Liver (tissue), 9 donors: ENCODE results near the gene P3H2. TPM values are rescaled to one million over a fixed set of nuclear protein-coding genes. Genes with fewer than 3 reads are reported as not detected.

Experiments used
- DNase-seq: peaks from one replicate; pipeline ENCODE4 v3.0.0-alpha.2; 2017; ENCODE audit warnings: low spot score
- H3K27ac ChIP-seq, 2 donors: one replicate each; pipeline ENCODE4 v1.7.0; 2013; ENCODE audit warnings: inconsistent platforms in 2 of 2, low read length in 2 of 2, control low read depth in 1 of 2, low read depth in 1 of 2, mild to moderate bottlenecking in 1 of 2
- H3K27me3 ChIP-seq, 4 donors: one replicate each; pipeline versions ENCODE4 v1.6.1 to v1.7.0; 2013; ENCODE audit warnings: low read length in 3 of 4, inconsistent platforms in 1 of 4, mild to moderate bottlenecking in 1 of 4, moderate library complexity in 1 of 4; ENCODE audit not compliant: control insufficient read depth in 4 of 4, insufficient read depth in 4 of 4
- H3K36me3 ChIP-seq, 4 donors: one replicate each; pipeline versions ENCODE4 v1.6.1 to v1.7.0; 2013; ENCODE audit warnings: low read length in 3 of 4, mild to moderate bottlenecking in 3 of 4, low read depth in 1 of 4, moderate library complexity in 1 of 4; ENCODE audit not compliant: control insufficient read depth in 4 of 4, insufficient read depth in 3 of 4
- H3K4me1 ChIP-seq, 4 donors: one replicate each; pipeline versions ENCODE4 v1.6.1 to v1.7.0; 2013; ENCODE audit warnings: low read length in 3 of 4, mild to moderate bottlenecking in 3 of 4, moderate library complexity in 1 of 4; ENCODE audit not compliant: control insufficient read depth in 4 of 4, insufficient read depth in 4 of 4
- H3K4me3 ChIP-seq, 3 donors: one replicate each; pipeline versions ENCODE4 v1.6.1 to v1.7.0; 2013; ENCODE audit warnings: low read length in 3 of 3, control low read depth in 1 of 3, low read depth in 1 of 3, mild to moderate bottlenecking in 1 of 3
- H3K9ac ChIP-seq, 2 donors: one replicate each; pipeline ENCODE4 v1.7.0; 2013; ENCODE audit warnings: low read length in 2 of 2, mild to moderate bottlenecking in 2 of 2, moderate library complexity in 2 of 2, control low read depth in 1 of 2, low read depth in 1 of 2
- H3K9me3 ChIP-seq, 4 donors: one replicate each; pipeline versions ENCODE4 v1.6.1 to v1.7.0; 2013; ENCODE audit warnings: low read length in 3 of 4; ENCODE audit not compliant: control insufficient read depth in 4 of 4
- EGR1 ChIP-seq, 2 donors: IDR thresholded peaks; 2 replicates each; pipeline ENCODE4 v1.6.1; 2016 to 2018; ENCODE audit warnings: antibody characterized with exemption in 2 of 2, low read depth in 2 of 2
- GABPA ChIP-seq, 2 donors: IDR thresholded peaks in 1 of 2; conservative IDR thresholded peaks in 1 of 2; 2 replicates each; pipeline ENCODE4 v1.6.1; 2016; ENCODE audit warnings: antibody characterized with exemption in 2 of 2, mild to moderate bottlenecking in 1 of 2, moderate library complexity in 1 of 2
- HNF4A ChIP-seq, 2 donors: conservative IDR thresholded peaks; 2 replicates each; pipeline ENCODE4 v1.6.1; 2016; ENCODE audit warnings: antibody characterized with exemption in 2 of 2, mild to moderate bottlenecking in 2 of 2
- JUND ChIP-seq, 2 donors: IDR thresholded peaks; 2 replicates each; pipeline ENCODE4 v1.6.1; 2016; ENCODE audit warnings: antibody characterized with exemption in 2 of 2
- MAX ChIP-seq: IDR thresholded peaks from 2 replicates; pipeline ENCODE4 v1.6.1; 2016; ENCODE audit warnings: antibody characterized with exemption
- NR2F2 ChIP-seq: IDR thresholded peaks from 2 replicates; pipeline ENCODE4 v1.6.1; 2016; ENCODE audit warnings: antibody characterized with exemption
- RAD21 ChIP-seq, 2 donors: IDR thresholded peaks; 2 replicates each; pipeline ENCODE4 v1.6.1; 2016; ENCODE audit warnings: antibody characterized with exemption in 2 of 2, mild to moderate bottlenecking in 2 of 2
- RXRA ChIP-seq, 2 donors: IDR thresholded peaks; 2 replicates each; pipeline ENCODE4 v1.6.1; 2017 to 2018; ENCODE audit warnings: antibody characterized with exemption in 2 of 2, mild to moderate bottlenecking in 1 of 2
- SP1 ChIP-seq: IDR thresholded peaks from 2 replicates; pipeline ENCODE4 v1.6.1; 2018; ENCODE audit warnings: antibody characterized with exemption, mild to moderate bottlenecking
- WGBS: extraction: QIAGEN DNeasy Blood & Tissue Kit; methylation state at CpG from one replicate; pipeline ENCODE4 v1.1.7; 2013; 5-methylcytosine and 5-hydroxymethylcytosine counted together
- polyA plus RNA-seq, 2 donors: library from polyadenylated mRNA; stranded (reverse) in 1 of 2; unstranded in 1 of 2; fragments of 200-250 nt in 1 of 2; fragments of >200 nt in 1 of 2; fragmentation: Nextera tagmentation in 1 of 2; extraction: Ambion mirVana in 1 of 2; gene quantifications; one replicate each; pipeline versions ENCODE4 v1.2.1 to v1.2.3, GENCODE V29; 2013 to 2015
- total RNA-seq, 2 donors: library from RNA; depleted of rRNA; stranded (reverse); fragments of >200 nt; gene quantifications; one replicate each; pipeline ENCODE4 v1.2.3, GENCODE V29; 2014
- TF ChIP-seq, protein P1 (sequence below): IDR thresholded peaks from 2 replicates; pipeline ENCODE4 v1.6.1; 2016; ENCODE audit warnings: antibody characterized with exemption, mild to moderate bottlenecking
- TF ChIP-seq, protein P2 (sequence below): fragments of 150-350 bp; IDR thresholded peaks from 2 replicates; pipeline ENCODE4 v1.5.1; 2017; ENCODE audit warnings: improper control_type of control experiment, low read depth, low read length; ENCODE audit not compliant: missing input control
- TF ChIP-seq, protein P3 (sequence below): IDR thresholded peaks from 2 replicates; pipeline ENCODE4 v1.6.1; 2016; ENCODE audit warnings: antibody characterized with exemption
- donor health status: healthy.
- donor health status: healthy.
- donor health status: healthy.
- donor health status: healthy.
- donor health status: healthy.

The P3H2 gene
- total and polyA plus RNA-seq, 4 donors = 1.9 to 6.9 (median 4.1) TPM

DNA sequence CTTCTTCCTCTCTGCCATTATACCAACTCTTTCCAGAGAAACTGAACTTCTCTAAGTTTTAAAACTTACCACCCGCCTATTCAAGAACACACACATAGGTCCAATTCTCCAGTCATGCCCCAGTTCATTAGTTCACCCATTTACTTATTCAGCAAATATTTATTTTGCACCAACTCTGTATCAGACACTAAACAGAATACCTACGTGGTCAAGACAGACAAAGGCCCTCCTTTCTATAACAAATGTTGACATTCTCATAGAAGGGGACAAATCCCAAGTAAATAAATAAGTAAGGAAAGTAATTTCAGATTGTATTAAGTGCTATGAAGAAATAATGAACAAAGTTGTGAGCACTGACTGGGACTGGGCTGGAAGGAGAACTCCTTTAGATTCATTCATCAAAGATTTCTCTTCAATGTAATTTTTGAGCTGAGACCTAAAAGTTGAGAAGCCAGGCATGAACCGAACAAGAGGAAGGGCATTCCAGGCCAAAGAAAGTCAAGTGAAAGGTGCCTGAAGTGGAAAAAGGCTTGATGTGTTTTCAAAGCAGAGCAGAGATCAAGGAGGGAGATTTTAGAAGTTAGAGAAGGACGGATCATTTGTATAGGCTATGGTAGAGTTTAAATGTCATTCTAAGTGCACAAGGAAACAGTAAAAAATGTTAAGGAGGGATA lies 120.4 kb downstream of the P3H2 start:
- no peak overlapping the region for H3K27ac ChIP-seq
- TF ChIP-seq, protein P1, sequence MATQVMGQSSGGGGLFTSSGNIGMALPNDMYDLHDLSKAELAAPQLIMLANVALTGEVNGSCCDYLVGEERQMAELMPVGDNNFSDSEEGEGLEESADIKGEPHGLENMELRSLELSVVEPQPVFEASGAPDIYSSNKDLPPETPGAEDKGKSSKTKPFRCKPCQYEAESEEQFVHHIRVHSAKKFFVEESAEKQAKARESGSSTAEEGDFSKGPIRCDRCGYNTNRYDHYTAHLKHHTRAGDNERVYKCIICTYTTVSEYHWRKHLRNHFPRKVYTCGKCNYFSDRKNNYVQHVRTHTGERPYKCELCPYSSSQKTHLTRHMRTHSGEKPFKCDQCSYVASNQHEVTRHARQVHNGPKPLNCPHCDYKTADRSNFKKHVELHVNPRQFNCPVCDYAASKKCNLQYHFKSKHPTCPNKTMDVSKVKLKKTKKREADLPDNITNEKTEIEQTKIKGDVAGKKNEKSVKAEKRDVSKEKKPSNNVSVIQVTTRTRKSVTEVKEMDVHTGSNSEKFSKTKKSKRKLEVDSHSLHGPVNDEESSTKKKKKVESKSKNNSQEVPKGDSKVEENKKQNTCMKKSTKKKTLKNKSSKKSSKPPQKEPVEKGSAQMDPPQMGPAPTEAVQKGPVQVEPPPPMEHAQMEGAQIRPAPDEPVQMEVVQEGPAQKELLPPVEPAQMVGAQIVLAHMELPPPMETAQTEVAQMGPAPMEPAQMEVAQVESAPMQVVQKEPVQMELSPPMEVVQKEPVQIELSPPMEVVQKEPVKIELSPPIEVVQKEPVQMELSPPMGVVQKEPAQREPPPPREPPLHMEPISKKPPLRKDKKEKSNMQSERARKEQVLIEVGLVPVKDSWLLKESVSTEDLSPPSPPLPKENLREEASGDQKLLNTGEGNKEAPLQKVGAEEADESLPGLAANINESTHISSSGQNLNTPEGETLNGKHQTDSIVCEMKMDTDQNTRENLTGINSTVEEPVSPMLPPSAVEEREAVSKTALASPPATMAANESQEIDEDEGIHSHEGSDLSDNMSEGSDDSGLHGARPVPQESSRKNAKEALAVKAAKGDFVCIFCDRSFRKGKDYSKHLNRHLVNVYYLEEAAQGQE = no peak
- TF ChIP-seq GABPA (IDR thresholded peaks at IDR 0.05 in 1 of 2, conservative IDR thresholded peaks at IDR 0.05 in 1 of 2) = no peak
- no peak for TF ChIP-seq MAX
- TF ChIP-seq EGR1 (IDR thresholded peaks at IDR 0.05; ENCODE audit: low read depth in 2 of 2) = no peak
- TF ChIP-seq NR2F2 = no peak
- TF ChIP-seq RXRA (IDR thresholded peaks at IDR 0.05) = no peak
- no peak for TF ChIP-seq HNF4A (conservative IDR thresholded peaks at IDR 0.05)
- TF ChIP-seq JUND (IDR thresholded peaks at IDR 0.05) = no peak
- TF ChIP-seq, protein P2, sequence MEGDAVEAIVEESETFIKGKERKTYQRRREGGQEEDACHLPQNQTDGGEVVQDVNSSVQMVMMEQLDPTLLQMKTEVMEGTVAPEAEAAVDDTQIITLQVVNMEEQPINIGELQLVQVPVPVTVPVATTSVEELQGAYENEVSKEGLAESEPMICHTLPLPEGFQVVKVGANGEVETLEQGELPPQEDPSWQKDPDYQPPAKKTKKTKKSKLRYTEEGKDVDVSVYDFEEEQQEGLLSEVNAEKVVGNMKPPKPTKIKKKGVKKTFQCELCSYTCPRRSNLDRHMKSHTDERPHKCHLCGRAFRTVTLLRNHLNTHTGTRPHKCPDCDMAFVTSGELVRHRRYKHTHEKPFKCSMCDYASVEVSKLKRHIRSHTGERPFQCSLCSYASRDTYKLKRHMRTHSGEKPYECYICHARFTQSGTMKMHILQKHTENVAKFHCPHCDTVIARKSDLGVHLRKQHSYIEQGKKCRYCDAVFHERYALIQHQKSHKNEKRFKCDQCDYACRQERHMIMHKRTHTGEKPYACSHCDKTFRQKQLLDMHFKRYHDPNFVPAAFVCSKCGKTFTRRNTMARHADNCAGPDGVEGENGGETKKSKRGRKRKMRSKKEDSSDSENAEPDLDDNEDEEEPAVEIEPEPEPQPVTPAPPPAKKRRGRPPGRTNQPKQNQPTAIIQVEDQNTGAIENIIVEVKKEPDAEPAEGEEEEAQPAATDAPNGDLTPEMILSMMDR = no peak
- WGBS = 68% methylated on average over 4 of the region's 4 CpGs
- DNase-seq = no peak
- H3K9me3 ChIP-seq = no peaks in the 10 kb centered on the region
- no peaks in the 10 kb centered on the region for H3K27me3 ChIP-seq
- no peaks in the 10 kb centered on the region for H3K36me3 ChIP-seq
- no peak overlapping the region for H3K9ac ChIP-seq
- no peaks in the 10 kb centered on the region for H3K4me1 ChIP-seq
- no peak overlapping the region for H3K4me3 ChIP-seq

DNA sequence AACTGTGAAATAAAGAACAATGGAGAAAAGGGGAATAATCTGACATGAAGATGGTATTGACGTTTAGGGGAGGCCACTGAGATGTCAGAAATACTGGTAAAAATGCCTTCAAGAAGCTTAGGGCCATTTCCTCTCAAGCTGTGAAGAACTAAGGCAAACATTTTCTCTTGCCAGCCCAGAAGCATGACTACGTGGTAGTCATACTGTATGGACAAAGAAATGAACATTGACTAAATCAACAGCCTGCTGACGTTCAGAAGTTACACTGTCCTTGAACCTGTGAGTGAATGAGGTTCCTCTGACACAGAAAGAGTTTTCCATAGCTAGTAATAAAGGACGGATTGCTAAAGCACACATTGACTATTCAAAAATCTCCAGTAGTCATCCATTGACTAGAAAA lies 121.0 kb downstream of the P3H2 start:
- TF ChIP-seq NR2F2 = no peak
- TF ChIP-seq HNF4A (conservative IDR thresholded peaks at IDR 0.05) = no peak
- TF ChIP-seq, protein P1 = no peak
- TF ChIP-seq MAX = no peak
- no peak for TF ChIP-seq RAD21 (IDR thresholded peaks at IDR 0.05)
- TF ChIP-seq SP1 = no peak
- TF ChIP-seq, protein P3, sequence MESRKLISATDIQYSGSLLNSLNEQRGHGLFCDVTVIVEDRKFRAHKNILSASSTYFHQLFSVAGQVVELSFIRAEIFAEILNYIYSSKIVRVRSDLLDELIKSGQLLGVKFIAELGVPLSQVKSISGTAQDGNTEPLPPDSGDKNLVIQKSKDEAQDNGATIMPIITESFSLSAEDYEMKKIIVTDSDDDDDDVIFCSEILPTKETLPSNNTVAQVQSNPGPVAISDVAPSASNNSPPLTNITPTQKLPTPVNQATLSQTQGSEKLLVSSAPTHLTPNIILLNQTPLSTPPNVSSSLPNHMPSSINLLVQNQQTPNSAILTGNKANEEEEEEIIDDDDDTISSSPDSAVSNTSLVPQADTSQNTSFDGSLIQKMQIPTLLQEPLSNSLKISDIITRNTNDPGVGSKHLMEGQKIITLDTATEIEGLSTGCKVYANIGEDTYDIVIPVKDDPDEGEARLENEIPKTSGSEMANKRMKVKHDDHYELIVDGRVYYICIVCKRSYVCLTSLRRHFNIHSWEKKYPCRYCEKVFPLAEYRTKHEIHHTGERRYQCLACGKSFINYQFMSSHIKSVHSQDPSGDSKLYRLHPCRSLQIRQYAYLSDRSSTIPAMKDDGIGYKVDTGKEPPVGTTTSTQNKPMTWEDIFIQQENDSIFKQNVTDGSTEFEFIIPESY = no peak
- TF ChIP-seq GABPA (IDR thresholded peaks at IDR 0.05 in 1 of 2, conservative IDR thresholded peaks at IDR 0.05 in 1 of 2) = no peak
- TF ChIP-seq EGR1 (IDR thresholded peaks at IDR 0.05; ENCODE audit: low read depth in 2 of 2) = no peak
- Histone ChIP-seq H3K27ac (no peak overlapping the region), H3K27me3 (no peaks in the 10 kb centered on the region), H3K36me3 (no peaks in the 10 kb centered on the region), H3K9me3 (no peaks in the 10 kb centered on the region), H3K9ac (no peak overlapping the region), H3K4me3 (no peak overlapping the region), H3K4me1 (no peaks in the 10 kb centered on the region)
- DNase-seq = no peak
- 59% methylated on average over 4 of the region's 4 CpGs for WGBS
